Colonic mucosa (tissue), 4 donors: ENCODE data around the gene STAP2. TPM values are rescaled to one million over a fixed set of nuclear protein-coding genes. Genes with fewer than 3 reads are reported as not detected.
"Not testable (repeated sequence)": the region's sequence is repeated elsewhere in the genome, so short reads cannot be mapped to it uniquely, and the experiment has no call there.

Source experiments
- DNase-seq: peaks from one replicate; pipeline ENCODE4 v3.0.0-alpha.2; 2020
- H3K27ac ChIP-seq: fragments of 200-600 bp; one replicate; pipeline ENCODE4 v1.8.0; 2021
- H3K27me3 ChIP-seq: fragments of 200-600 bp; one replicate; pipeline ENCODE4 v1.8.0; 2021
- H3K36me3 ChIP-seq: fragments of 200-600 bp; one replicate; pipeline ENCODE4 v1.8.0; 2021
- H3K4me1 ChIP-seq: fragments of 200-600 bp; one replicate; pipeline ENCODE4 v1.8.0; 2021; ENCODE audit warnings: mild to moderate bottlenecking
- H3K4me3 ChIP-seq: fragments of 200-600 bp; one replicate; pipeline ENCODE4 v1.8.0; 2021
- H3K9ac ChIP-seq, 2 donors: one replicate each; pipeline ENCODE4 v1.7.0; 2013; ENCODE audit warnings: control low read depth in 2 of 2, low read depth in 2 of 2, low read length in 2 of 2
- H3K9me3 ChIP-seq: fragments of 200-600 bp; one replicate; pipeline ENCODE4 v1.8.0; 2021
- CTCF ChIP-seq: fragments of 200-600 bp; IDR thresholded peaks from one replicate; pipeline ENCODE4 v1.8.0; 2022; ENCODE audit warnings: antibody characterized with exemption, mild to moderate bottlenecking
- intact Hi-C: fragments of 100-400 bp; cut with DNase I; formaldehyde crosslinking; loops from one replicate; pipeline ENCODE4 v1.14.1; 2022
- total RNA-seq, 2 donors: library from RNA; stranded (reverse); fragmentation: NEBNext Ultra II Directional in 1 of 2; extraction: Animal tissue kit (Norgen Biotek cat#: 25700) in 1 of 2; gene quantifications; one replicate each; pipeline ENCODE4 v1.2.1, GENCODE V29; 2021
- donor health status: healthy.
- donor health status: DM: no; HTN: no; CAD: no.
- donor health status: DM: no; HTN: no; CAD: no.

Gene STAP2
- total RNA-seq, 2 donors from 2014 or later, result 197 to 218 TPM

- Histone ChIP-seq H3K36me3 (no peaks in the 10 kb centered on the region), H3K9ac (no peak overlapping the region), H3K4me1 (no peaks in the 10 kb centered on the region), H3K27me3 (no peaks in the 10 kb centered on the region), H3K27ac (no peak overlapping the region), H3K4me3 (no peak overlapping the region), H3K9me3 (no peaks in the 10 kb centered on the region)
- intact Hi-C loops, result no loop called here
- no peak for TF ChIP-seq CTCF
- no peak for DNase-seq
Observed at GRCh38 chr19:4295972-4296771, 42.5 kb downstream of the STAP2 start.

DNA sequence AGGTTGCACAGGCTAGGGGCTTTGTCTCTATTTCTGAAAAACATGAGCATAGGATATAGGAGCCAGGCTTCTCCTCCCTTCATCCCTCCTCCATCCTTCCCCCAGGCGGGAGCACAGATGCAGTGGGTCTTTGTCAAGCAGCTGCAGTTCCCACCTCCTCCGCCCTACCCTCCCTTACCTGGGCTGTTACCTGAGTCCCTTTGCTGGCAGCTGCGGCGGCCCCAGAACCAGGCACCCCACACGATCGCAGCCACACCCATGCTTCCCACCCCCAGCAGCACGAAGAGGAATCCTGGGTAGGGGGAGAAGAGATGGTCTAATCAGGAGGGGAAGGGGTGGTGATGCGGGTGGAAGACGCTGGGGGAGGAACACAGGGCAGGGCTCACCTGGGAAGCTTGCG, 44.2 kb downstream of the STAP2 start:
- no peak for DNase-seq
- H3K9me3 ChIP-seq, result no peaks in the 10 kb centered on the region
- intact Hi-C loops, result no loop called here
- no peak overlapping the region for H3K9ac ChIP-seq
- no peaks in the 10 kb centered on the region for H3K36me3 ChIP-seq
- H3K4me1 ChIP-seq, result no peaks in the 10 kb centered on the region
- no peak overlapping the region for H3K4me3 ChIP-seq
- no peak overlapping the region for H3K27ac ChIP-seq
- H3K27me3 ChIP-seq, result no peaks in the 10 kb centered on the region
- no peak for TF ChIP-seq CTCF

- no peak overlapping the region for H3K27ac ChIP-seq
- TF ChIP-seq CTCF, result no peak
- no peak for DNase-seq
- no peak overlapping the region for H3K9ac ChIP-seq
- no peaks in the 10 kb centered on the region for H3K4me1 ChIP-seq
- intact Hi-C loops, result no loop called here
- H3K9me3 ChIP-seq, result no peaks in the 10 kb centered on the region
- H3K27me3 ChIP-seq, result no peaks in the 10 kb centered on the region
- H3K36me3 ChIP-seq, result no peaks in the 10 kb centered on the region
- H3K4me3 ChIP-seq, result no peak overlapping the region
Observed at GRCh38 chr19:4292515-4292914, 46.1 kb downstream of the STAP2 start.

- H3K4me1 ChIP-seq, result no peaks in the 10 kb centered on the region
- H3K27ac ChIP-seq, result no peak overlapping the region
- no peak for DNase-seq
- intact Hi-C loops, result no loop called here
- H3K27me3 ChIP-seq, result no peaks in the 10 kb centered on the region
- no peak overlapping the region for H3K4me3 ChIP-seq
- H3K36me3 ChIP-seq, result no peaks in the 10 kb centered on the region
- no peaks in the 10 kb centered on the region for H3K9me3 ChIP-seq
- no peak for TF ChIP-seq CTCF
- no peak overlapping the region for H3K9ac ChIP-seq
Observed at GRCh38 chr19:4291184-4291732, 47.4 kb downstream of the STAP2 start.

DNA sequence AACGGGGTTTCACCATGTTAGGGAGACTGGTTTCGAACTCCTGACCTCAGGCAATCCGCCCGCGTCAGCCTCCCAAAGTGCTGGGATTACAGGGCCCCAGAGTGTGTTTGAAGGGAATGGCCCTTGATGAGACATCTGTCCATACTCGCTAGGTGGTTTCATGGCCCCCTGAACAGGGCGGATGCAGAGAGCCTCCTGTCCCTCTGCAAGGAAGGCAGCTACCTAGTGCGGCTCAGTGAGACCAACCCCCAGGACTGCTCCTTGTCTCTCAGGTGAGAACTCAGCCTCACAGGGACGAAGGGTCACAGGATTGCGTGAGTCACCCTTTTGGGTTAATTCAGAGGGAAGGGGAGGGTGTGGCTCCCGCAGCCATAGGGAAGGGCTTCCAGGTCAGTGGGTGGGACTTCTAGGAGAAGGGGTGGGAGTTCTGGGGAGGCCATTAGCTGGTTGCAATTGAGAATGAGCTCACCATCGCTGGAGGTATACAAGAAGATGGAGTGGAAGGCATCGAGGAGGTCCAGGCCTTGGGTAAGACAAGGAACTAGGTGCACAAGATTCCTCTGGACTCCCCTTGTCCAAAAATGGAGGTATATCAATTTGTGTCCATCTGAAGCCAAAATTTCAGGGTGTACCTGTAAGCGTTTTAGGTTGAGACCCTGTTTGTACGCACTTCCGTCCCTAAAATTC, 50.4 kb downstream of the STAP2 start:
- no peak overlapping the region for H3K9ac ChIP-seq
- intact Hi-C loops, result no loop called here
- TF ChIP-seq CTCF, result no peak

DNA sequence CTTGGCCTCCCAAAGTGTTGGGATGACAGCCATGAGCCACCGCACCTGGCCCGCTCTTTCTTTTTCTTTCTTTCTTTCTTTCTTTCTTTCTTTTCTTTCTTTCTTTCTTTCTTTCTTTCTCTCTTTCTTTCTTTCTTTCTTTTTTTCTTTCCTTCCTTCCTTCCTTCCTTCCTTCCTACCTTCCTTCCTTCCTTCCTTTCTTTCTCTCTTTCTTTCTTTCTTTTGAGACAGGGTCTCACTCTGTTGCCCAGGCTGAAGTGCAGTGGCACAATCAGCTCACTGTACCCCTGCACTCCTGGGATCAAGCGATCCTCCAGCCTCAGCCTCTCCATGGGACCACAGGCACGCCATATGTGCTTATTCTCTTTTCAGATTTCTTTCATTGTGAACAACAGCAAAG, 52.5 kb downstream of the STAP2 start:
- H3K27ac ChIP-seq, H3K9me3 ChIP-seq, intact Hi-C loops, DNase-seq, H3K9ac ChIP-seq, H3K27me3 ChIP-seq, H3K4me1 ChIP-seq, H3K4me3 ChIP-seq, H3K36me3 ChIP-seq: not testable (repeated sequence)

More for the DNA sequence above, 50.4 kb downstream of the STAP2 start:
- Histone ChIP-seq H3K27ac (no peak overlapping the region), H3K36me3 (no peaks in the 10 kb centered on the region), H3K4me1 (no peaks in the 10 kb centered on the region), H3K27me3 (no peaks in the 10 kb centered on the region), H3K9me3 (no peaks in the 10 kb centered on the region), H3K4me3 (no peak overlapping the region)
- no peak for DNase-seq
